NB4 (cell line): ENCODE data around the gene DNAJC28.
"Not testable (repeated sequence)": the region's sequence is repeated elsewhere in the genome, so short reads cannot be mapped to it uniquely, and the experiment has no call there.

Experiments
- DNase-seq: peaks from one replicate; pipeline ENCODE4 v3.0.0; 2010; ENCODE audit warnings: low read depth
- H3K4me3 ChIP-seq: one replicate; pipeline ENCODE4 v1.5.1; 2011; ENCODE audit warnings: mild to moderate bottlenecking, low read depth, low read length, moderate library complexity
- MYC ChIP-seq: IDR thresholded peaks from 2 replicates; pipeline ENCODE4 v1.6.1; 2011; ENCODE audit warnings: low read depth, low read length
- POLR2A ChIP-seq: IDR thresholded peaks from 2 replicates; pipeline ENCODE4 v1.6.1; 2011; ENCODE audit warnings: mild to moderate bottlenecking; ENCODE audit not compliant: insufficient read length; ENCODE audit errors: extremely low read depth
- TF ChIP-seq, protein P1 (sequence below): IDR thresholded peaks from 2 replicates; pipeline ENCODE4 v1.6.1; 2011; ENCODE audit warnings: low read depth, low read length
- TF ChIP-seq, protein P2 (sequence below): IDR thresholded peaks from one replicate; pipeline ENCODE4 v1.5.1; 2012; ENCODE audit warnings: low read depth, low read length

Gene DNAJC28

DNA sequence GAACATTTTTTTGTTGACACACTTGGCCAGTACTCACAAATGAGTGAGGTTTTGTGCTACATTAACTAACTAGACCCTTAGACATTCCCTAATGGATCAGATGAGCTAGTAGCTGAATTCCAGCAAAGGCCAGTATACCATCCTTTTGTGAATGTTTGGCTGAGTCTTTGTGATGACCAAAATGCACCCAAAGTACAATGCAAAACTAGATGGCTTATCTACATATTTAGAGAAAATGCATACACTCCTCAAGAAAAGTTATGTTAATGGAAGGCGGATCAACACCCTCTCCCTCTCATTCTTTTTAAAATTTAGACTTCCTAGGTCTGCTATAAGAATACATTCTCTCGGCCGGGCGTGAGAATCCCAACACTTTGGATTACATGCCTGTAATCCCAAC, 20.1 kb upstream of the DNAJC28 start:
- TF ChIP-seq, protein P1, sequence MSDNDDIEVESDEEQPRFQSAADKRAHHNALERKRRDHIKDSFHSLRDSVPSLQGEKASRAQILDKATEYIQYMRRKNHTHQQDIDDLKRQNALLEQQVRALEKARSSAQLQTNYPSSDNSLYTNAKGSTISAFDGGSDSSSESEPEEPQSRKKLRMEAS = no peak
- TF ChIP-seq, protein P2, sequence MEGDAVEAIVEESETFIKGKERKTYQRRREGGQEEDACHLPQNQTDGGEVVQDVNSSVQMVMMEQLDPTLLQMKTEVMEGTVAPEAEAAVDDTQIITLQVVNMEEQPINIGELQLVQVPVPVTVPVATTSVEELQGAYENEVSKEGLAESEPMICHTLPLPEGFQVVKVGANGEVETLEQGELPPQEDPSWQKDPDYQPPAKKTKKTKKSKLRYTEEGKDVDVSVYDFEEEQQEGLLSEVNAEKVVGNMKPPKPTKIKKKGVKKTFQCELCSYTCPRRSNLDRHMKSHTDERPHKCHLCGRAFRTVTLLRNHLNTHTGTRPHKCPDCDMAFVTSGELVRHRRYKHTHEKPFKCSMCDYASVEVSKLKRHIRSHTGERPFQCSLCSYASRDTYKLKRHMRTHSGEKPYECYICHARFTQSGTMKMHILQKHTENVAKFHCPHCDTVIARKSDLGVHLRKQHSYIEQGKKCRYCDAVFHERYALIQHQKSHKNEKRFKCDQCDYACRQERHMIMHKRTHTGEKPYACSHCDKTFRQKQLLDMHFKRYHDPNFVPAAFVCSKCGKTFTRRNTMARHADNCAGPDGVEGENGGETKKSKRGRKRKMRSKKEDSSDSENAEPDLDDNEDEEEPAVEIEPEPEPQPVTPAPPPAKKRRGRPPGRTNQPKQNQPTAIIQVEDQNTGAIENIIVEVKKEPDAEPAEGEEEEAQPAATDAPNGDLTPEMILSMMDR = no peak
- TF ChIP-seq POLR2A (no peak), MYC (no peak)
- no peak for DNase-seq
- no peak overlapping the region for H3K4me3 ChIP-seq

DNA sequence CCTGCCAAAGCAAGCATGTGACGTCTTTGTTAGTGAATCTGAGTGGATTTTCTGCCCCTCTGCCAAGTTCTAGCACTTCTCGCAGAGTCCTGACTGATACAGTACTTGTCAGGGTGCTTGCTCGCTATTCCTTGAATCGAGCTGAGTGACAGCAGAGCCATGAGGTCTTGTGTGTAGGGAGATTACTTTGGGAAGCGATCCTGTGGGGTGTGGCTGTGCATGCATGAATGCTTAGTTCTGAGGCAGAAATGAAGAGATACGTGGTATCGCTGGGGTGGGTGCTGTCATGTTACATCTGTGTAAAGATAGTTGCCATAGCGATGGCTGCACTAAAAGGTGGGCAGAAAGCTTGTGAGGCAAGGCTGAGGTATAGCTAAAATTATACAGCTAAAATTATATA, 19.3 kb upstream of the DNAJC28 start:
- DNase-seq = no peak
- H3K4me3 ChIP-seq = no peak overlapping the region
- no peak for TF ChIP-seq POLR2A
- TF ChIP-seq, protein P1 = no peak
- TF ChIP-seq, protein P2 = no peak
- TF ChIP-seq MYC = no peak

DNA sequence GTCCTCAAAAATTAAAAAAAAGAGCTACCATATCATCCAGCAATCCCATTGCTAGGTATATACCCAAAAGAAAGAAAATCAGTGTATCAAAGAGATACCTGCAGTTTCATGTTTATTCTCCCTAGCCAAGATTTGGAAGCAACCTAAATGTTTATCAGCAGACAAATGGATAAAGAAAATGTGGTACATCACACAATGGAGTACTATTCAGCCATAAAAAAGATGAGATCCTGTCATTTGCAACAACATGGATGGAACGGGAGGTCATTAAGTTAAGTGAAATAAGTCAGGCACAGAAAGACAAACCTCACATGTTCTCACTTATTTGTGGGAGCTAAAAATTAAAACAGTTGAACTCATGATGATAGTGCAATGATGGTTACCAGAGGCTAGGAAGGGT, 15.5 kb upstream of the DNAJC28 start:
- not testable (repeated sequence) for H3K4me3 ChIP-seq, DNase-seq

DNA sequence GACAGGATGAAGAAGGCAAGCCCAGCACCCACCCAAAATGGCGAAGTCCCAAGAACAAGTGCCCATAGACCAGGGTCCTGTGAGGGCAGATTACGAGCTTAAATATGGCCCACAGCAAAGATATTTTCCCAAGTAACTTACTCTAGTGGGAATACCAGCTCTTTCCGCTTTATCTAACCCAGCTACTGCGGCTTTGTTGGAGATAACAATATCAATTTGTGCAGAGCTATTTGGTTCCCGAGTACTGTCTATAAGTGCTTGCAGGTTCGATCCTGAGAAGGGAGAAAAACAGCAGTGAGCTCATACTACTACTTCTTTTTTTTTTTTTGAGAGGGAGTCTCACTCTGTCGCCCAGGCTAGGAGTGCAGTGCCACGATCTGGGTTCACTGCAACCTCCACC, 14.3 kb upstream of the DNAJC28 start:
- TF ChIP-seq, protein P1 = no peak
- TF ChIP-seq, protein P2 = no peak
- TF ChIP-seq POLR2A (no peak), MYC (no peak)
- DNase-seq = no peak
- H3K4me3 ChIP-seq = no peak overlapping the region

DNA sequence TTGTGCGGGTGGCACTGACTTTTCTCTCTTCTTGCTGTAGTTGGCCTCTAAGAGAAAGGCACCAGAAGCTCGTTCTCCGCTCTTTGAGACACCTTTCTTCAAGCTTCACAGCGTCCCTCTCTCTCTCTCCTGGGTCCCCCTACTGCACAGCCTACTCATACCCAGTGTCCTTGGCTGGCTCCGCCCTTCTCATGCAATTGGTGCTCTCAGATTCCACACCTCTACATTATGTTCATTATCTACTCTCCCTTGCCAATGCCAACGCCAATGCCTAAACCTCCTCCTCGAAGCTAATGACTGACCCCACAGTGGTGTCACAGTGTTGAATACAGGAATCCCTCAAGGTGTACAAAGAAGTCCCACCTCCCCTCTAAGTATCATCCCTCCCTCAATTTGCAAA, 4.8 kb upstream of the DNAJC28 start:
- no peak overlapping the region for H3K4me3 ChIP-seq
- TF ChIP-seq POLR2A (no peak), MYC (no peak)
- TF ChIP-seq, protein P1 = no peak
- TF ChIP-seq, protein P2 = no peak
- DNase-seq = no peak

DNA sequence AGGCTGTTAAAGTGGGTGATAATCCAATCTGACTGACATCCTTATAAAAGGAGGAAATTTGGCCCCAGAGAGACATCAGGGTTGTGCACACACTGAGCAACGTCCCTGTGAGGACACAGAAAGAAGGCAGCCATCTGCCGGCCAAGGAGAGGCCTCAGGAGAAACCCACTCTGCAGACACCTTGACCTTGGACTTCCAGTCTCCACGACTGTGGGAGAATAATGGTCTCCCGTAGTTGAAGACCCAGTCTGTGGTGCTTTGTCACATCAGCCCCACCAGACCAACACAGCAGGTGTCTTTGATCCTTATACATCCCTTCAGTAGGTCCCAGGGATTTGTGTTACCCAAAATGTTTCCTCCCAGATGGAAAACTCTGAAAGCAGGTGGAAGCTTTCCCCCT, 4.2 kb upstream of the DNAJC28 start:
- TF ChIP-seq, protein P2 = no peak
- TF ChIP-seq POLR2A (no peak), MYC (no peak)
- TF ChIP-seq, protein P1 = no peak
- H3K4me3 ChIP-seq = no peak overlapping the region
- no peak for DNase-seq
